ENCODE results near the gene HTT. TPM values are rescaled to one million over a fixed set of nuclear protein-coding genes. Genes with fewer than 3 reads are reported as not detected.

Gene HTT
- total RNA-seq, 1 experiment from 2014 or later = 66.8 TPM

DNA sequence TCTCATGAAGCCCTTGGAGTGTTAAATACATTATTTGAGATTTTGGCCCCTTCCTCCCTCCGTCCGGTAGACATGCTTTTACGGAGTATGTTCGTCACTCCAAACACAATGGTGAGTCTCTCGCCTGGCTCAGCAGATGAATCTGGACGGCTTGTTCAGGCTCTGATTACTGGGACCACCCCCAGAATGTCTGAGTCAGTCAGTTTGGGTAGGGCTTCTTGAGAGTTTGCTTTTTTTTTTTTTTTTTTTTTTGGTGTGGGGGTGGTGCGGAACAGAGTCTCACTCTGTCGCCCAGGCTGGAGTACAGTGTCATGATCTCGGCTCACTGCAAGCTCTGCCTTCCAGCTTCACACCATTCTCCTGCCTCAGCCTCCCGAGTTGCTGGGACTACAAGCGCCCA lies 112.1 kb downstream of the HTT start:
- Histone ChIP-seq H3K9me3 (ENCODE audit: low read depth, low read length, poor library complexity, severe bottlenecking) (no peaks in the 10 kb centered on the region), H3K27ac (ENCODE audit: low read depth, low read length, poor library complexity, severe bottlenecking) (no peak overlapping the region), H3K4me1 (ENCODE audit: insufficient read depth, low read length, poor library complexity, severe bottlenecking) (no peaks in the 10 kb centered on the region), H3K36me3 (ENCODE audit: insufficient read depth, low read length, poor library complexity, severe bottlenecking) (peaks cover 40% of the 10 kb centered on the region), H3K27me3 (replicated peaks; ENCODE audit: insufficient read depth, low read depth, low read length, poor library complexity) (no peaks in the 10 kb centered on the region), H3K4me3 (ENCODE audit: low read depth, low read length, poor library complexity, severe bottlenecking) (no peak overlapping the region)
- TF ChIP-seq CTCF (conservative IDR thresholded peaks at IDR 0.05; ENCODE audit: low read depth, low read length) (no peak), EZH2 (IDR thresholded peaks at IDR 0.05; ENCODE audit: borderline replicate concordance, low read depth, low read length, poor library complexity, severe bottlenecking) (no peak)
- BruUV-seq (replicated peaks) = no TSS peak
- POLR2A ChIA-PET (ENCODE audit: low non-redundant PET) = no interaction called here
- intact Hi-C loops (cut with micrococcal nuclease; ENCODE audit: unreplicated experiment) = no loop called here
- DNase-seq (ENCODE audit: low spot score) = no peak
- CTCF ChIA-PET = no interaction called here

- Histone ChIP-seq H3K27ac (ENCODE audit: low read depth, low read length, poor library complexity, severe bottlenecking) (no peak overlapping the region), H3K4me1 (ENCODE audit: insufficient read depth, low read length, poor library complexity, severe bottlenecking) (no peaks in the 10 kb centered on the region), H3K4me3 (ENCODE audit: low read depth, low read length, poor library complexity, severe bottlenecking) (no peak overlapping the region), H3K36me3 (ENCODE audit: insufficient read depth, low read length, poor library complexity, severe bottlenecking) (peaks cover 35% of the 10 kb centered on the region), H3K27me3 (replicated peaks; ENCODE audit: insufficient read depth, low read depth, low read length, poor library complexity) (no peaks in the 10 kb centered on the region), H3K9me3 (ENCODE audit: low read depth, low read length, poor library complexity, severe bottlenecking) (no peaks in the 10 kb centered on the region)
- BruUV-seq (replicated peaks) = no TSS peak
- TF ChIP-seq EZH2 (IDR thresholded peaks at IDR 0.05; ENCODE audit: borderline replicate concordance, low read depth, low read length, poor library complexity, severe bottlenecking) (no peak), CTCF (conservative IDR thresholded peaks at IDR 0.05; ENCODE audit: low read depth, low read length) (no peak)
- ChIA-PET CTCF (no interaction called here), POLR2A (ENCODE audit: low non-redundant PET) (no interaction called here)
- intact Hi-C loops (cut with micrococcal nuclease; ENCODE audit: unreplicated experiment) = no loop called here
- DNase-seq (ENCODE audit: low spot score) = no peak
Measured at GRCh38 chr4:3188118-3188517, 113.6 kb downstream of the HTT start.

DNA sequence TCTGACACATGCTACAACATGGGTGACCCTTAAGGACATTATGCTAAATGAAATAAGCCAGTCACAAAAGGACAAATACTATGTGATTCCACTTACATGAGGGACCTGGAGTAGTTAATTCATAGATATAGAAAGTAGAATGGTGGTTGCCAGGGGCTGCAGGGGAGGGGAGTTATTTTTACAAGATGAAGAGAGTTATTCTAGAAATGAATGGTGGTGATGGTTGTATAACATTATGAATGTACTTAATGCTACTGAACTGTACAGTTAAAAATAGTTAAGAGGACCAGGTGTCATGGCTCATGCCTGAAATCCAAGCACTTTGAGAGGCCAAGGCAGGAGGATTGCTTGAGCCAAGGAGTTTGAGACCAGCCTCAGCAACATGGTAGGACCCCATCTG lies 115.0 kb downstream of the HTT start:
- Histone ChIP-seq H3K4me1 (ENCODE audit: insufficient read depth, low read length, poor library complexity, severe bottlenecking) (no peaks in the 10 kb centered on the region), H3K9me3 (ENCODE audit: low read depth, low read length, poor library complexity, severe bottlenecking) (no peaks in the 10 kb centered on the region), H3K4me3 (ENCODE audit: low read depth, low read length, poor library complexity, severe bottlenecking) (no peak overlapping the region), H3K36me3 (ENCODE audit: insufficient read depth, low read length, poor library complexity, severe bottlenecking) (peaks cover 34% of the 10 kb centered on the region), H3K27ac (ENCODE audit: low read depth, low read length, poor library complexity, severe bottlenecking) (no peak overlapping the region), H3K27me3 (replicated peaks; ENCODE audit: insufficient read depth, low read depth, low read length, poor library complexity) (no peaks in the 10 kb centered on the region)
- intact Hi-C loops (cut with micrococcal nuclease; ENCODE audit: unreplicated experiment) = no loop called here
- TF ChIP-seq EZH2 (IDR thresholded peaks at IDR 0.05; ENCODE audit: borderline replicate concordance, low read depth, low read length, poor library complexity, severe bottlenecking) (no peak), CTCF (conservative IDR thresholded peaks at IDR 0.05; ENCODE audit: low read depth, low read length) (no peak)
- no peak for DNase-seq (ENCODE audit: low spot score)
- CTCF ChIA-PET = no interaction called here
- POLR2A ChIA-PET (ENCODE audit: low non-redundant PET) = no interaction called here
- no TSS peak for BruUV-seq (replicated peaks)
